ACC112 (cell line): ENCODE measurements around the gene PARD6A.

Source experiments
- H2AFZ ChIP-seq: fragments of 200-600 bp; sonication (generic); one replicate; pipeline ENCODE4 v1.6.0; 2017; ENCODE audit warnings: antibody characterized with exemption, low read length; ENCODE audit not compliant: unreplicated experiment
- H3K27ac ChIP-seq: fragments of 200-600 bp; sonication (generic); 2 replicates; pipeline ENCODE4 v1.5.1; 2014; ENCODE audit warnings: low read depth, mild to moderate bottlenecking, antibody characterized with exemption, low read length, moderate library complexity
- H3K27me3 ChIP-seq: fragments of 200-600 bp; sonication (generic); 2 replicates; pipeline ENCODE4 v1.6.1; 2014; ENCODE audit warnings: mild to moderate bottlenecking, antibody characterized with exemption, low read length, moderate library complexity, mixed read lengths; ENCODE audit not compliant: insufficient read depth
- H3K36me3 ChIP-seq: fragments of 200-600 bp; sonication (generic); 2 replicates; pipeline ENCODE4 v1.6.1; 2016; ENCODE audit warnings: mild to moderate bottlenecking, antibody characterized with exemption, low read length, moderate library complexity, mixed read lengths; ENCODE audit not compliant: insufficient read depth
- H3K4me1 ChIP-seq: fragments of 200-600 bp; sonication (generic); one replicate; pipeline ENCODE4 v1.6.1; 2016; ENCODE audit warnings: low read length, mixed read lengths; ENCODE audit not compliant: insufficient read depth, unreplicated experiment, control insufficient read depth
- H3K4me3 ChIP-seq: fragments of 200-600 bp; sonication (generic); 2 replicates; pipeline ENCODE4 v1.5.1; 2014; ENCODE audit warnings: mild to moderate bottlenecking, low read depth, low read length
- H3K79me2 ChIP-seq: fragments of 200-600 bp; sonication (generic); one replicate; pipeline ENCODE4 v1.6.0; 2016; ENCODE audit warnings: low read length; ENCODE audit not compliant: control insufficient read depth, unreplicated experiment, insufficient read depth

Gene PARD6A, protein sequence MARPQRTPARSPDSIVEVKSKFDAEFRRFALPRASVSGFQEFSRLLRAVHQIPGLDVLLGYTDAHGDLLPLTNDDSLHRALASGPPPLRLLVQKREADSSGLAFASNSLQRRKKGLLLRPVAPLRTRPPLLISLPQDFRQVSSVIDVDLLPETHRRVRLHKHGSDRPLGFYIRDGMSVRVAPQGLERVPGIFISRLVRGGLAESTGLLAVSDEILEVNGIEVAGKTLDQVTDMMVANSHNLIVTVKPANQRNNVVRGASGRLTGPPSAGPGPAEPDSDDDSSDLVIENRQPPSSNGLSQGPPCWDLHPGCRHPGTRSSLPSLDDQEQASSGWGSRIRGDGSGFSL

DNA sequence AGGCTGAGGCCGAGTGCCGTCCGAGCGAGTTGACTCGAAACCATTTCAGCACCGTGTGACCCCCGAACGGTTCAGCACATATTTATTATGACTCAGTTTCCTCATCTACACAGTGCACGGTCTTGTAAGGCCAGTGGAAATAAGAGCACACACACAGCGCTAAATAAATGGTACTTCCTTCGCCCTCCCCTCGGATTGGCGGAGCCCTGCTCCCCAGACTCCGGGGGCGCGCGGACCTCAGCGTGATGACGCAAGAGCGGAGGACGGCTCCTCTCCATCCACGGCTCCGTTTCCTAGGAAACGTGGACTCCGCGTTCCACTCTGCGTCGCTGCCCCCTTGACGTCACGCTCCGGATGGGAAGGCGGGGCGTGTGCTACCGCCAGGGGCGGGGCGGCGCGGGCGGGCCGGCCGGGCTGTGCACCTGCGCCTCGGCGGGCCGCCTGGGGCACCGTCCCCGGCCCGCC lies at the start of gene PARD6A:
Gene PARD6A, plus strand, starts transcription at position 397 of the 465 bp plus-strand sequence. CDS start 79 bp downstream, outside the sequence.
- Histone ChIP-seq H2AFZ (peak within 1 kb of the TSS; percentile 73), H3K27me3 (no peaks in the 10 kb centered on the region), H3K4me1 (peaks cover 4% of the 10 kb centered on the region), H3K79me2 (no peaks in the 10 kb centered on the region), H3K36me3 (no peaks in the 10 kb centered on the region), H3K27ac (peak within 1 kb of the TSS; percentile 83), H3K4me3 (peak within 1 kb of the TSS; percentile 85)

DNA sequence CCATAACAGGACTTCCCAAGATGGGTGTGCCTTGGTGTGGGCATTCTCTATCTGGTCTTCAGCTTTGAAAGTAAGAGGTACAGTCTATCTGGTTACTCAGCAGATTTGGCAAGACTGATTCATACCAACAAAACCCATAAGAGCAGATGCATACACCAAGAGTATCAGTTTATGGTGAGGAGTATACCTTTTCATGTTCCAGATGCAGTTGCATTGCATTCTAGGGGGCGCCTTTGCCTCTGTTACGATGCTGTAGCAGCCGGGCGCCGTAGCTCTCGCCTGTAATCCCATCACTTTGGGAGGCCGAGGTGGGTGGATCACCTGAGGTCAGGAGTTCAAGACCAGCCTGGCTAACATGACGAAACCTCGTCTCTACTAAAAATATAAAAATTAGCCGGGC lies 47.0 kb upstream of the PARD6A start:
- no peaks in the 10 kb centered on the region for H3K27me3 ChIP-seq
- H3K79me2 ChIP-seq = peaks cover 3% of the 10 kb centered on the region
- H3K27ac ChIP-seq = no peak overlapping the region
- no peak overlapping the region for H3K4me3 ChIP-seq
- no peaks in the 10 kb centered on the region for H3K4me1 ChIP-seq
- no peak overlapping the region for H2AFZ ChIP-seq
- peaks cover 20% of the 10 kb centered on the region; the same call in 1 of the 2 replicates for H3K36me3 ChIP-seq

DNA sequence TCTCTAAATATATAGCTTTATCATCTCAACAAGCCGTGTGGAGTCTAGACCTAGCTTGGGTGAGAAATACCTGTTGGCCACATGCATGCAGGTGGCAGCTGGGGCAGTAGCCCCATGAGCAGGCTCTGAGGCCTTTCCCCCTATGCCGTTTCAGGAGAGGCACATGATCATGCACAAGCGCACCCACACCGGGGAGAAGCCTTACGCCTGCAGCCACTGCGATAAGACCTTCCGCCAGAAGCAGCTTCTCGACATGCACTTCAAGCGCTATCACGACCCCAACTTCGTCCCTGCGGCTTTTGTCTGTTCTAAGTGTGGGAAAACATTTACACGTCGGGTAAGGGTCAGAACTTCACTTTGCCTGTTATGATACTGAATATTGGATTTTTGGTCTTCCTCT lies 32.5 kb upstream of the PARD6A start:
- H3K79me2 ChIP-seq = no peaks in the 10 kb centered on the region

DNA sequence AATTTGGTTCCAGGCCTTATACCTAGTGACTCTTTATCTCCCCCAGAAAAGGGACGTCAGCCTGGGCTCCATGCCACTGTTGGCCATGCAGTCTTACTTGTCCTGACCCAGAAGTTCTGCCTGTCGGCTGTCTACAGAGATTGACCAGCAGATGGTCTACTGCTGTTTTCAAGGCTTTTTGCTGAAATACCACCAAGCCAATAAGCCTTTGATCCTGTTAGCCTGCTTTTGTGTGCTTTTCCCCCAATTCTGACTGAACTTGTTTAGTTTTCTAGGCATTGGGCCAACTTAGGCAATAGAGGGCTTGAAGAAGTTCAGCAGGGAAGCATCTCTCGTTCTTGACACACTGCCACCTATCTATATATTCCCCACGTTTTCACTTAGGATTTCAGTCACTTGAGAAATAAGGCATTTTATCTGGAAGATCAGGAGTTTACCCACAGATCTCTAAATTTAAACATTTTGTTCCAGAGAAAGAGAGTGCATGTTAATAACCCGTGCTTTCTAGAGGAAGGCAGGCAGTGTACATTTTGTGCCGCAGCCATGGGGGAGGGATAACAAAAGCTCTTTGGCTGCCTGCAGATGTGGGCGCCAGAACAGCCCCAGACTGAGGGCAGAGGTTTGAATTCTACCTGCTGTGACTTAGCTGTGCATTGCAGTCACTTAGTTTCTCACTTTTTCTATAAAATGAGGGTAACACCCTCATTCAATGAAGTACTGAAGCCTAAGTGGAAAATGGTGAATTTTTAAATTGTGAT lies 28.2 kb upstream of the PARD6A start:
- Histone ChIP-seq H2AFZ (no peak overlapping the region), H3K27ac (no peak overlapping the region)

More for the DNA sequence above, 32.5 kb upstream of the PARD6A start:
- Histone ChIP-seq H3K4me3 (no peak overlapping the region), H3K27me3 (no peaks in the 10 kb centered on the region), H3K4me1 (no peaks in the 10 kb centered on the region), H3K36me3 (peaks cover 6% of the 10 kb centered on the region; the same call in 1 of the 2 replicates), H3K27ac (no peak overlapping the region), H2AFZ (no peak overlapping the region)

DNA sequence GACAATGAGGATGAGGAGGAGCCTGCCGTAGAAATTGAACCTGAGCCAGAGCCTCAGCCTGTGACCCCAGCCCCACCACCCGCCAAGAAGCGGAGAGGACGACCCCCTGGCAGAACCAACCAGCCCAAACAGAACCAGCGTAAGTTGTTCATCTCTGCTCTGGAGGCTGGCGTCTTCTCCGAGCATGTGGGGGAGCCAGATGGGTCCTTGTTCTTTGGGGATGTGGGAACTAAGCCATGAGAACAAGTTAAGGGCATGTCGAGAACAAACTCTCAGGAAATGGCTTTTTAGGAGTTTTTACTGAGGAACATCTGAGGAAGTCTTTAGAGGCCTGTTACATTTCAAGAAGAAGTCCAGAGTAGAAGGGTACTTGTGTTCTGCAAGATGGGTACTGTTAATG lies 24.0 kb upstream of the PARD6A start:
- no peak overlapping the region for H3K27ac ChIP-seq
- H3K79me2 ChIP-seq = no peaks in the 10 kb centered on the region
- H3K36me3 ChIP-seq = peaks cover 7% of the 10 kb centered on the region; the same call in 1 of the 2 replicates
- H2AFZ ChIP-seq = no peak overlapping the region
- no peak overlapping the region for H3K4me3 ChIP-seq
- no peaks in the 10 kb centered on the region for H3K4me1 ChIP-seq
- H3K27me3 ChIP-seq = no peaks in the 10 kb centered on the region

More for the DNA sequence above, 28.2 kb upstream of the PARD6A start:
- H3K79me2 ChIP-seq = no peaks in the 10 kb centered on the region
- H3K4me3 ChIP-seq = no peak overlapping the region
- H3K4me1 ChIP-seq = no peaks in the 10 kb centered on the region
- H3K36me3 ChIP-seq = peaks cover under 1% of the 10 kb centered on the region; the same call in 1 of the 2 replicates
- H3K27me3 ChIP-seq = no peaks in the 10 kb centered on the region

DNA sequence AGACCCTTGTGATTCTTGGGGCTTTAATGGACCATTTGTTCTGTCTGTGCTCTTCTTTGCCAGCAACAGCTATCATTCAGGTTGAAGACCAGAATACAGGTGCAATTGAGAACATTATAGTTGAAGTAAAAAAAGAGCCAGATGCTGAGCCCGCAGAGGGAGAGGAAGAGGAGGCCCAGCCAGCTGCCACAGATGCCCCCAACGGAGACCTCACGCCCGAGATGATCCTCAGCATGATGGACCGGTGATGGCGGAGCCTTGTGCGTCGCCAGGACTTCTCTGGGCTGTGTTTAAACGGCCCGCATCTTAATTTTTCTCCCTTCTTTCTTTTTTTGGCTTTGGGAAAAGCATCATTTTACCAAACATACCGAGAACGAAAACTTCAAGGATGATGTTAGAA lies 23.1 kb upstream of the PARD6A start:
- H3K4me1 ChIP-seq = no peaks in the 10 kb centered on the region
- H3K4me3 ChIP-seq = no peak overlapping the region
- H2AFZ ChIP-seq = no peak overlapping the region
- no peaks in the 10 kb centered on the region for H3K27me3 ChIP-seq
- H3K27ac ChIP-seq = no peak overlapping the region
- no peaks in the 10 kb centered on the region for H3K79me2 ChIP-seq
- peaks cover 7% of the 10 kb centered on the region; the same call in 1 of the 2 replicates for H3K36me3 ChIP-seq

DNA sequence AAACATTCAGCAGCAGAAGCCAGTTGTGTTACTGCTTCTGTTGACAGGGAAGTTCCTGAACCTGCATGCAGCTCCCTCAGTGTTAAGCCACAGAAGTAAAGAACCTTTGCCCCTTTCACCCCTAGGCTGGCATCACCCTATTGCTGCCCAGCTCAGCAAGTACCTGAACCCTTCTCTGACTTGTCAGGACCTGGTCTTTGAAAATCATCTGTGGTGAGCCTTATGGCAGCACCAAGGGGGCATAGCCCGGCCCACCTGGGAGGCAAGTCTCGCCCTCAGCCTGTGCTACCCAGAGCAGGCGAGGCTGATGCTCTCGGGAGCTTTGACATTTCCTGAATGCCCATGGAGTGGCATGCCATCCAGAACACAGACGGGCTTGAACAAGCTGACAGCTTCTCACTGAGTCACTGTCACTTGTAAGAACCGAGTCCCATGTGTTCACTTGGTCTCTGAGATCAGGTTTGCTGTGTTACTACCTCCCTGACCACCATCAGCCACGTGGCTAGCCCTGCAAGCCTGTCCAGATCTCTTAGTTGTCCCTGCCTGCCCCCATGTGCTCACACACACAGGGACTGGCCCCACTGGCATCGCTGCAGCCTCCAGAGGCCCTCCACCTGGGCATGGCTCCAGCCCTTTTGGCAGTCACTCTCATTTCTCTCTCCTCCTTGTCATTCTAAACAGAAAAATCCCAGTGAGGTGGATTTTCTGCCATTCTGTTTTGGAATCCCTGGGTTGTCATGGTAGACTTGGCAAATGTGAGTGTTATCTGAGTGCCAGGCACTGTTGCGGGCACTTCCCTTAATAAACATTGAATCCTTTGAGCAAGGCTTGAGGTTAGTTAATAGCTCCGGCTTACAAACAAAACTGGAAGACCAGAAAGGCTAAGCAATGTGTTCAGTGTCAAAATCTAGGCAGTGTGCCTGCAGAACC lies 18.7 kb upstream of the PARD6A start:
- Histone ChIP-seq H3K4me1 (no peaks in the 10 kb centered on the region), H2AFZ (no peak overlapping the region), H3K36me3 (peaks cover 7% of the 10 kb centered on the region; the same call in 1 of the 2 replicates), H3K79me2 (no peaks in the 10 kb centered on the region), H3K27ac (no peak overlapping the region), H3K4me3 (no peak overlapping the region), H3K27me3 (peaks cover 24% of the 10 kb centered on the region)

DNA sequence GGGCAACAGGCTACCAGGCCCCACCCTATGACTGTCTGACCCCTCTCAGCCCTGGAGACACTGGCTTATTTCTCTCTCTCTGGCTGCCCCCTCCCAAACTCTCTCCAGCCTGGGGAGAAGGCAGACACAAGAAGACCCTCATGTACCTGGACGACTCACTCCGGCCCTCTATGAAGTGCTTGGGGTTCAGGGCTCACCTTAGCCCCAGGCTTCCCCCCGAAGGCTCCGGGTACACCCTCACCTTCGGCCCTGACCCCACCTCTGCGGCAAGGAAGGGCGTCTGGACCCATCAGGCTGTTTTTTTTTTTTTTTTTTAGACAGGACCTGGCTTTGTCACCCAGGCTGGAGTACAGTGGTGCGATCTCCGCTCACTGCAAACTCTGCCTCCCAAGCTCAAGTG lies 16.7 kb upstream of the PARD6A start:
- Histone ChIP-seq H2AFZ (no peak overlapping the region), H3K36me3 (no peaks in the 10 kb centered on the region), H3K27me3 (peaks cover 43% of the 10 kb centered on the region), H3K27ac (no peak overlapping the region), H3K4me3 (no peak overlapping the region), H3K4me1 (no peaks in the 10 kb centered on the region), H3K79me2 (no peaks in the 10 kb centered on the region)

DNA sequence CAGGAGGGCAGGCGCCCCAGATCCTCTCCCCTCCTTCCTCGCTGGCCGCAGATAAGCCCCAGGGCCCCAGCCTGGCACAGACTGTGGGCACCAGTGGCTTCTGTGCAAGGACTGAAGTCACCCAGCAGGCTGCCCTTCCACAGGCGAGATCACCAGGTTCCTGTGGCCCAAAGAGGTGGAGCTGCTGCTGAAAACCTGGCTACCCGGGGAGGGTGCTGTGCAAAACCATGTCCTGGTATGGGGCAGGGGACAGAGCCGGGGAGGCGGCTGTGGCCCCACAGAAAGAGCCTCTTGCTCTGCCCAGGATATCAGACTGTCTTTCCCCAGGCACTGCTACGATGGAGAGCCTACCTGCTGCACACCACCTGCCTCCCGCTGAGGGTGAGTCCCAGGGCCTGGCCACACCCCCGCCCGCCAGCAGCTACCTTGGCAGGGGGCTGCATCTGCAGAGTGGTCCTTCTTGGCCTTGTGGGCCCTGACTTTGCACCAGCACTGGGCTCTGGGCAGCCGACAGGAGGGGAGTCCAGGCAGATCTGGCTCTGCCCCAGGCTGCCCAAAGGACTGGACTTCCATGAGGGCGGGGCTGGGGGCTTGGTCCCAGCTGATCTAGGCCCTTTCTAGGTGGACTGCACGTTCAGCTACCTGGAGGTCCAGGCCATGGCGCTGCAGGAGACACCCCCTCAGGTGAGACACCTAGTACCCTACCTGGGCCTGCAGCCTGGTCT lies 15.2 kb upstream of the PARD6A start:
- Histone ChIP-seq H3K4me1 (no peaks in the 10 kb centered on the region), H2AFZ (no peak overlapping the region), H3K27me3 (peaks cover 58% of the 10 kb centered on the region), H3K36me3 (no peaks in the 10 kb centered on the region), H3K79me2 (no peaks in the 10 kb centered on the region), H3K27ac (no peak overlapping the region), H3K4me3 (no peak overlapping the region)
